Esophagus (tissue), 2 donors: ENCODE measurements around the gene RBM5. TPM values are rescaled to one million over a fixed set of nuclear protein-coding genes. Genes with fewer than 3 reads are reported as not detected.

ENCODE experiments used
- H3K27ac ChIP-seq, 2 donors: one replicate each; pipeline ENCODE4 v1.5.1; 2013; ENCODE audit warnings: low read depth in 2 of 2, mild to moderate bottlenecking in 2 of 2, inconsistent platforms in 1 of 2, low read length in 1 of 2, moderate library complexity in 1 of 2
- H3K27me3 ChIP-seq, 2 donors: one replicate each; pipeline ENCODE4 v1.6.1; 2013; ENCODE audit warnings: low read length in 2 of 2, control low read depth in 1 of 2, mild to moderate bottlenecking in 1 of 2; ENCODE audit not compliant: insufficient read depth in 2 of 2, control insufficient read depth in 1 of 2
- H3K36me3 ChIP-seq, 2 donors: one replicate each; pipeline ENCODE4 v1.6.1; 2013; ENCODE audit warnings: low read length in 1 of 2; ENCODE audit not compliant: control insufficient read depth in 2 of 2, insufficient read depth in 2 of 2
- H3K4me1 ChIP-seq, 2 donors: one replicate each; pipeline ENCODE4 v1.6.1; 2013; ENCODE audit warnings: low read length in 1 of 2; ENCODE audit not compliant: control insufficient read depth in 2 of 2, insufficient read depth in 2 of 2
- H3K4me3 ChIP-seq, 2 donors: one replicate each; pipeline ENCODE4 v1.5.1; 2013; ENCODE audit warnings: low read length in 2 of 2, mild to moderate bottlenecking in 2 of 2, low read depth in 1 of 2, moderate library complexity in 1 of 2
- H3K9me3 ChIP-seq, 2 donors: one replicate each; pipeline ENCODE4 v1.6.1; 2013; ENCODE audit warnings: mild to moderate bottlenecking in 2 of 2, low read depth in 1 of 2, low read length in 1 of 2, moderate library complexity in 1 of 2; ENCODE audit not compliant: control insufficient read depth in 2 of 2, insufficient read depth in 1 of 2
- WGBS, 2 donors: extraction: QIAGEN DNeasy Blood & Tissue Kit; methylation state at CpG; one replicate each; pipeline ENCODE4 v1.1.7; 2013; 5-methylcytosine and 5-hydroxymethylcytosine counted together
- polyA plus RNA-seq, 2 donors: library from polyadenylated mRNA; stranded (reverse); fragments of 200-250 nt; gene quantifications; one replicate each; pipeline ENCODE4 v1.2.3, GENCODE V29; 2013
- donor health status: healthy with polysubstance abuse.
- donor health status: Bipolar disorder and iron deficiency.

The RBM5 gene
- polyA plus RNA-seq, 2 donors: 62.0 to 97.4 TPM

DNA sequence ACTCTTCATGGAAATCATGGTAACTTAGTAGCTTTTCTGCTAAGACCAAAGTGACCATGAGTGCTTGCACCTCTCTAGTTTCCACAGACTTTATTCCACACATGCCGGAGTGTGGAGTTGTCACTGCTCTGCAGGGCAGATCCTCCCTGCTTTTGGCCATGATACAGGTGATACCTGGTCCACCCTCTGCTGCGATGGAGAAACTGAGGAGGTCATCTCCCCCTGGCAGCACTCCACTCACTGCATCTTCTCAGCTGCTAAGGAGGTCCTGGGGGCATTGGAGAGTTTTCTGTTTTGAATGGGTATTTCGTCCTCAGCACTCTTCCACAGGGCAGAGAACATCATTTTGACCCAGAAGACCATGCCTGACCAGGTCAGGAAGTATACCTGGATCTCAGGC is 31.1 kb downstream of the RBM5 start:
- no peak overlapping the region for H3K27ac ChIP-seq

DNA sequence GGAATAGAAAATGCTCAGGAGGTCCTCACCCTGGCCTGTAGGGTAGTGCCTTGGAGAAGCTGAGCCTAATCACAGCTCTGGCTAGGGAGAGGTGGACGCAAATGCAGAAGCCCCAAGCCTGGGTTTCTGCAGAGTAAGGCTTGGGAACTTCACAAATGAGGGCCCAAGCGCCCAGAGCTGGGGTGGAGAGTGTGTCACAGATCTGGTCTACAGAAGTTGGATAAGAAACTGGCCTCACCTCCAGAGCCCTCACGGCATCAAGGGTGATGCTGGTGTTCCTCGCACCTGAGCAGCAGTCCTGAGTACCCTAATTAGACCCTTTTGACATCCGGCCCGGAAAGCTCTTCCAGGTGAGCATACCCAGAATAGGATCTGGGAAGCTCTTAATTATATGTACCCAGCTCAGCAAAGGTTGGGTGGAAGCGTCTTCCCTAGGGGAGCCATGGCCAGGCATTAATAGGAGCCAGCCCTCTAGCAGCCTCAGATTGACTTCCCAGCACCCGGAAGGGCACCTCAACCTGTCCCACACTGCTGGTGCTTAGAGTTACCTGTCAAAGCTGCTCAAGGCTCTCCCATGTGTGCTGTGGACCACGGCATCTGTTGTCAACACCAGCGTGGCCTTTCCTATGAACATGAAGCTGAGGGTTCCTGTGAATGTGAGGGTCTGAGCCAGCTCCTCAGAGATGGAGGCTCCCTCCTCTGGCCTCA is 31.8 kb downstream of the RBM5 start:
- WGBS, 2 donors: 78 to 79% methylated on average over 10 of the region's 10 CpGs
- H3K36me3 ChIP-seq: peaks cover 23 to 45% of the 10 kb centered on the region in 2 donors

More for the DNA sequence above, 31.1 kb downstream of the RBM5 start:
- peaks cover 30 to 52% of the 10 kb centered on the region in 2 donors for H3K36me3 ChIP-seq
- WGBS, 2 donors: 76 to 80% methylated on average over 3 of the region's 3 CpGs
- H3K27me3 ChIP-seq: no peaks in the 10 kb centered on the region
- H3K4me3 ChIP-seq: no peak overlapping the region
- H3K9me3 ChIP-seq: no peaks in the 10 kb centered on the region
- H3K4me1 ChIP-seq: peaks cover 6 to 28% of the 10 kb centered on the region in 2 donors

DNA sequence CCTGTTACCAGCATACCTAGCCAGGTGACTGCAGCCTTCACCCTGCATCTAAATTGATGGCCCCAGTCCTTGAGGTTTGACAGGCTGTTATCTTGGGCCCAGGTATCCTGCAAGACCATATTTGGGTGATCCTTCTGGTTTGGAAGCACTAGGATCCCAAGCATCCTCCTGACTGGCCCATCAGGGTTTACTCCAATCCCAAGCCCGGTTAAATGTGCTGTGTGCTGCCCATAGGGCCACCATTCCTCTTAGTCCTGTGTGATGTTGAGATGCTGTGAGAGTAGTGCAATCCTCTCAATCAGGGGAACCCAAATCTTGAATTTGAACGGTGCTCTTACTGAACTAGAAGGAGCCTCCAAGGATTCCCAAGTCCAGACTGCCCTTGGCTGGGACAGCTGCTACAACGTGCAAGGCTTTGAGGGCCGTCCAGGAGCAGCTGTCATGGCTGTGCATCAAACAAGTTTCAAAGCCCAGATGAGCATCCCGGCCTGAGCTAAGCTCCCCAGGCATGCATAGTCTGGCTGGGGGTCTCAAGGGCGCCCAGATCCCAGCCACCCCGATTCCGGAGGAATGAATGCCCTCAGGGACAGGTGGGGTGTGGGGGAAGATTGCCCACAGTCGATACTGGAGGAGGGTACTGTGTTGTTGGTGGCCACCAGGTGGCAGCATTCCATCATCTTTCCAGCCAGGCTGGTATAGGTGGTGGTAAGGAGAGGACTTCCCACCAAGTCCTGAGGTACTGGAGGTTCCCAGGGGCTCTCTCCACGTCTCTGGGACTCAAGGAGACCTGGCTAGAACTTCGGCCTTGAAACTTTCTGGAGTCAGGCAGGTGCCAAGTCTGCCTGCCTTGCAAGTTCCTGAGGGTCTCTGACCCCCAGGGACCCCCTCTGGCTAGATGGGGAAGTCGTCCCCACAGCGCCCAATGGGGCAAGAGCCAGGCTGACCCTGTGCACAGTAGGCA is 32.6 kb downstream of the RBM5 start:
- Histone ChIP-seq H3K9me3 (no peaks in the 10 kb centered on the region), H3K4me3 (no peak overlapping the region), H3K4me1 (peaks cover 11 to 34% of the 10 kb centered on the region in 2 donors), H3K27ac (peak overlapping the region in 1 of 2 donors; percentile 72), H3K27me3 (no peaks in the 10 kb centered on the region), H3K36me3 (peaks cover 15 to 37% of the 10 kb centered on the region in 2 donors)
- 27% methylated on average over 13 of the region's 13 CpGs for WGBS, 2 donors

More for the DNA sequence above, 31.8 kb downstream of the RBM5 start:
- Histone ChIP-seq H3K4me1 (peaks cover 9 to 30% of the 10 kb centered on the region in 2 donors), H3K27ac (no peak overlapping the region), H3K9me3 (no peaks in the 10 kb centered on the region), H3K27me3 (no peaks in the 10 kb centered on the region), H3K4me3 (no peak overlapping the region)

DNA sequence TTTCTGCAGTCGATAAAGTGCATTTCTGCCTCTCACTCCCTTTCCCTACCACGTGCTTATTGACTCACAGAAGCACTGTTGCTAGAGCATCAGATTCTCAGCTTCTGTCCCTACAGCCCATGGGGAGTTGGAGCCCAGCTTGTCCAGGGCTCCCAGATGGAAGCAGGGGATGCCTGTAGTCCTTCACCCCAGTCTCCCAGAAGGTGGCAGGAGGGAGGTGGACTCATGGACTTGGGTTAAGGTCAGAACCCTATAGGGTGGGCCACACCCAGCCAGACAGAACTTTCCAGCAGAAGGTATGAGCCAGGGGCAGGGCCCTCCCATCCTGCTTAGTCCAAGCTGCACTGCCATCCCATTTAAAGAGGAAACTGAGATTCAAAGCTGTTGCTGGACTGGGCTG is 33.4 kb downstream of the RBM5 start:
- Histone ChIP-seq H3K9me3 (no peaks in the 10 kb centered on the region), H3K27ac (peak overlapping the region in 1 of 2 donors; percentile 72), H3K4me3 (no peak overlapping the region), H3K4me1 (peaks cover 12 to 34% of the 10 kb centered on the region in 2 donors), H3K36me3 (peaks cover 12 to 31% of the 10 kb centered on the region in 2 donors), H3K27me3 (no peaks in the 10 kb centered on the region)
- WGBS, 2 donors: 52 to 66% methylated on average over 2 of the region's 2 CpGs

GRCh38 chr3:50122661-50123391 is 34.1 kb downstream of the RBM5 start:
- Histone ChIP-seq H3K27ac (peak overlapping the region; percentile 27 to 72), H3K4me3 (no peak overlapping the region), H3K4me1 (peaks cover 12 to 34% of the 10 kb centered on the region in 2 donors), H3K9me3 (no peaks in the 10 kb centered on the region), H3K36me3 (peaks cover 6 to 26% of the 10 kb centered on the region in 2 donors), H3K27me3 (no peaks in the 10 kb centered on the region)
- WGBS, 2 donors: 67 to 77% methylated on average over 14 of the region's 14 CpGs

DNA sequence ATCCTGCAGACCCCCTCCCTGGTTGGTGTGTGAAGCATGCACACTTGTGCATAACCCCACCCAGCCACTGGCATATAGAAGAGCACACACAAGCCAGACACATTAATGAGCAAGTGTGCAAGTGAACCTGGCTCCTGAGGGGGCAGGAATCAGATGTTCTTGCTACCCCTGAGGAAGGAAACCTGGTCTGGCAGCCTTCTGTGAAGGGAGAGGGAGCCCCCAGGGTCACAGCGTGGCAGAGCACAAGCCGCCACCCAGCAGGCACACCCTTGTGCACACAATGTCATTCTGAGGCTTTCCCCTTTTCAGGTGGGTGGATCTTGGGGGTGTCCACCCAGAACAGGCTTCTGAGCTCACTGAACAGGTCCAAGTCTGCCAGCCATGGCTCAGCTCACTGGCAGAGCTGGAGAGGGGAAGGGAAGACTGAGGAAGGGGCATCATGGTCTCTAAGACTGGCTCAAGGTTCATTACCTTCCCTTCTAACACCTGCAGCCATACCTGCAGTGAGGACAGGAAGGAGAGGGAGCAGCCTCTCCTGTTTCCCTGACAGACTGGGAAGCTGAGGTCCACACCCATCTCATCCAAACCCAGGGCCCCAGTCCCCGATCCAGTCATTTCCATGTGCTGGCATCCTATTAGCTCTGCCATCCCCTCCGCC is 34.8 kb downstream of the RBM5 start:
- peak overlapping the region; percentile 47 to 66 for H3K27ac ChIP-seq
- H3K36me3 ChIP-seq: peaks cover 2 to 19% of the 10 kb centered on the region in 2 donors
- H3K4me3 ChIP-seq: no peak overlapping the region
- H3K27me3 ChIP-seq: no peaks in the 10 kb centered on the region
- peaks cover 12 to 34% of the 10 kb centered on the region in 2 donors for H3K4me1 ChIP-seq
- no peaks in the 10 kb centered on the region for H3K9me3 ChIP-seq
- WGBS, 2 donors: 40 to 44% methylated on average over 4 of the region's 4 CpGs

DNA sequence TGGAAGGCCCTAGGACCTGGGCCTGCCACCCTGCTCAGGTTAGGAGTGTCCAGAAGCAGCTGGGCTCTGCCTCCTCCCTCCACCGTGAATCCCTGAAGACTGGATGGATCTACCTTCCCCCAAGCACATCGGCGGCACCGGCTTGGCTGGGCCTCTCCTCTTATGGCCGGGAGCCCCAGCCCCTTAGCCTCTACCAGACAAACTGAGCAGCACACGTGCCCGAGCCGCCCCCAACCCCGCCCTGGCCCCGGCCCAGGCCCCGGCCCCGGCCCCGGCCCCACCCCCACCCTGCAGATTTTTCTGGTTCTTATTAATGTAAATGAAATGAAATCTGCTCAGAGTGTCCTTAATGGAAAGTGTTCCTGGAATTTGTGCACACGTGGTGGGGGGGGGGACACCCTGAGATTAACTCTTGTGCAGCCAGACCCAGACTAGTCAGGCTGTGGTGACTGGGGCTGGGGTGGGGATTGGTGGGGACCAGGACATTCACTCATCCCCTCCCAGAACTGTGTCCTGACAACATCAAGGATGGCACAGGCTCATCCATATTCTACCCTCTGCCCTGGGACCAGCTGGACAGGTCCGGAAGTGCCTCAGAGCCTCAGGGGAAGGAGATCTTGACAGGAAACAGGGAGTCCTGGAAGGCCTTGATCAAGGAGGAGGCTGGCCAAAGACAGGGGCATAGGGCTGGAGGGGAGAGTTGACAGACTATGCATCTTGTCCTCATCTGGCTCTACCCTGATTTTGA is 35.5 kb downstream of the RBM5 start:
- no peak overlapping the region for H3K4me3 ChIP-seq

DNA sequence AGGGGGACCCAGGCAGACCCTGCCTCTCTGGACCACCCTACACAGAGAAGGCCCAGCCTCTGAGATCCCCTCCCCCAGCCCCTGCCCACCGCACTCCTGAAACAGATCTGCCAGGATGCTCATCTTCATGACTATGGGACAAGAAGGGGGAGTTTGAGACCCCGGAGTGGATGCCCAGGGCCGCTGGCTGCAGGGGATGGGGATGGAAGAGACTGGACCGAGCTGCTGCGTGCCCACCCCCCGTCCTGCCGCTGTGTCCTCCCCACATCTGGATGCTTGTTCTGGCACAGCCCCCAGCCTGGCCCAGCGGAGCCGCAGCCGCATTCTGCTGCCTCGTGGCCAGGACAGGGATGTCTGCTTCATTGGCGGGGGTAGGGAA is 36.1 kb downstream of the RBM5 start:
- Histone ChIP-seq H3K27me3 (no peaks in the 10 kb centered on the region), H3K36me3 (peaks cover 0 to 10% of the 10 kb centered on the region in 2 donors), H3K27ac (peak overlapping the region in 1 of 2 donors; percentile 6), H3K9me3 (no peaks in the 10 kb centered on the region), H3K4me1 (peaks cover 12 to 34% of the 10 kb centered on the region in 2 donors), H3K4me3 (no peak overlapping the region)
- 40 to 61% methylated on average over 12 of the region's 12 CpGs for WGBS, 2 donors

More for the DNA sequence above, 35.5 kb downstream of the RBM5 start:
- Histone ChIP-seq H3K27me3 (no peaks in the 10 kb centered on the region), H3K27ac (peak overlapping the region in 1 of 2 donors; percentile 66), H3K9me3 (no peaks in the 10 kb centered on the region), H3K36me3 (peaks cover 0 to 14% of the 10 kb centered on the region in 2 donors), H3K4me1 (peaks cover 12 to 34% of the 10 kb centered on the region in 2 donors)
- WGBS, 2 donors: 18 to 25% methylated on average over 15 of the region's 15 CpGs
